ENCODE measurements around the gene SORCS1. TPM values are rescaled to one million over a fixed set of nuclear protein-coding genes. Genes with fewer than 3 reads are reported as not detected.

The SORCS1 gene
- total and polyA plus RNA-seq, 2 experiments from 2014 or later, result 1.1 to 4.6 TPM

DNA sequence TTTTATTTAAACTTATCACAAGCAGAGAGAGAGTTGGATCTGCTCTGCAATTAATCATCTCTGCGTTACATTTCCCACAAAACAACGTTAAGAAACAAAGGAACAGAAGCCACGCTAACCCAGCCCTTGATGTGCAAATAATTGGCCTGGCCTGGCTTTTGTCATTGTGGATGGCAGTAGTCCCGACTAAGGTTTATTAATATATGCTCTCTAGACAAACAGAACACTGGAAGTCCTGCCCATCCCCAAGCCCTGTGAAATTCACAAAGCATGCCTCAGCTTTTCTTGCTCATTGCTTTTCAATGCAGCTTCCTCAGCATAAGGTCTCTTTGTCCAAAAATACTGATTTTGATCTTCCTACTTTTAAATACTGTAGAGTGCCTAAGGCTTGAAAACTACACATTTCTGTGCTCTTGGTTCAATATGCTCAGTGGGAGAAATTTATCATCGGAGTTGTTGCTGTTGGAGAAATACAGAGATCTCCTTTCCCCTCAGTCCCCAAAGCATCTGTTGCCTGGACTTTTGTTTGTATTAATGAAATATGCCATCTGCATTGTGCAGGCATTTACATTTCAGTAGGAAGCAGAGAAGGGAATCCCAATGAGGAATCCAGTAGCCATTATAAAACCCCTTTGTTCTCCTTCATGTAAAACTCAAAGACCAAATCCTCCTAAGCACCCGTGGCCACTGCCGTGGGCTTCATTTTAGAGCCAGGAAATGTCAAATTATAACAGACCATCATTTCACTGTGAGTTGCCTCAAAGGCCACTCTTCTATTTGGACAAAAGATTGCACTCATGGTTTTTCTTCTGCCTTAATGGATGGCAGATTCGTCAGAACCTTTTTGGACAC lies 61.1 kb downstream of the SORCS1 start:
- H2AFZ ChIP-seq, result no peak overlapping the region
- H3K27me3 ChIP-seq, result no peaks in the 10 kb centered on the region
- H3K9me2 ChIP-seq (replicated peaks; ENCODE audit: insufficient read depth), result no peaks in the 10 kb centered on the region
- no peak overlapping the region for H3K4me3 ChIP-seq
- no peaks in the 10 kb centered on the region for H3K4me1 ChIP-seq (ENCODE audit: insufficient read depth)
- TF ChIP-seq CTCF (IDR thresholded peaks at IDR 0.05; ENCODE audit: poor library complexity), result no peak
- TF ChIP-seq EZH2phosphoT487 (IDR thresholded peaks at IDR 0.05; ENCODE audit: low read depth, severe bottlenecking, unreplicated experiment), result no peak
- no peak for TF ChIP-seq EZH2 (IDR thresholded peaks at IDR 0.05; ENCODE audit: borderline replicate concordance)
- no peaks in the 10 kb centered on the region for H4K20me1 ChIP-seq (ENCODE audit: insufficient read depth, poor library complexity, severe bottlenecking)
- H3K27ac ChIP-seq, result no peak overlapping the region
- WGBS (ENCODE audit: low lambda C conversion rate, missing lambda C conversion rate), result 50% methylated on average over 8 of the region's 8 CpGs
- no peaks in the 10 kb centered on the region for H3K9me3 ChIP-seq (ENCODE audit: low read depth)
- DNase-seq (ENCODE audit: low spot score), result no peak
- no peak overlapping the region for H3K4me2 ChIP-seq
- H3K79me2 ChIP-seq, result no peaks in the 10 kb centered on the region
- H3K36me3 ChIP-seq (replicated peaks; ENCODE audit: insufficient read depth, low read depth), result no peaks in the 10 kb centered on the region

DNA sequence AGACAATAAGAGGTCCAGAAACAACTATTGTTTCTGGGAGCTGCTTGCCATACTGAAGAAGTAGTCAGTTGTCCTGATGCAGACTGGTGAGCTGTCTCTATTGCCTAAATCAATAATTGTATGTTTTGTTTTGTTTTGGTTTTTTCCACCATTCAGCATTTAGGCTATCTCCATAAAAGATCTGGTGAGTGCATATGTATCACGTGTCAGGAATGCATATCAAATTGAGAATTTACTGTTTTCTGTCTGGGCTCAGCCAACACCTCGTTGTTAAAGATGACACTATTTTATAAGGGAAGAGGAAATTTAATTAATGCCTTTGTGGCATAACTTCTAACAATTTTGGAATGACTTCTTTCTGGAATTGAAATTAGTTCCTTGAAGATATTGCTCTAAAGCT lies 66.2 kb downstream of the SORCS1 start:
- Histone ChIP-seq H3K27ac (no peak overlapping the region), H2AFZ (no peak overlapping the region), H3K4me3 (no peak overlapping the region), H3K4me1 (ENCODE audit: insufficient read depth) (no peaks in the 10 kb centered on the region), H3K4me2 (no peak overlapping the region), H3K9me3 (ENCODE audit: low read depth) (no peaks in the 10 kb centered on the region), H3K36me3 (replicated peaks; ENCODE audit: insufficient read depth, low read depth) (no peaks in the 10 kb centered on the region), H3K9me2 (replicated peaks; ENCODE audit: insufficient read depth) (no peaks in the 10 kb centered on the region), H3K27me3 (no peaks in the 10 kb centered on the region), H4K20me1 (ENCODE audit: insufficient read depth, poor library complexity, severe bottlenecking) (no peaks in the 10 kb centered on the region), H3K79me2 (no peaks in the 10 kb centered on the region)
- TF ChIP-seq EZH2phosphoT487 (IDR thresholded peaks at IDR 0.05; ENCODE audit: low read depth, severe bottlenecking, unreplicated experiment) (no peak), CTCF (IDR thresholded peaks at IDR 0.05; ENCODE audit: poor library complexity) (no peak), EZH2 (IDR thresholded peaks at IDR 0.05; ENCODE audit: borderline replicate concordance) (no peak)
- WGBS (ENCODE audit: low lambda C conversion rate, missing lambda C conversion rate), result 78% methylated on average over 2 of the region's 2 CpGs
- DNase-seq (ENCODE audit: low spot score), result no peak

DNA sequence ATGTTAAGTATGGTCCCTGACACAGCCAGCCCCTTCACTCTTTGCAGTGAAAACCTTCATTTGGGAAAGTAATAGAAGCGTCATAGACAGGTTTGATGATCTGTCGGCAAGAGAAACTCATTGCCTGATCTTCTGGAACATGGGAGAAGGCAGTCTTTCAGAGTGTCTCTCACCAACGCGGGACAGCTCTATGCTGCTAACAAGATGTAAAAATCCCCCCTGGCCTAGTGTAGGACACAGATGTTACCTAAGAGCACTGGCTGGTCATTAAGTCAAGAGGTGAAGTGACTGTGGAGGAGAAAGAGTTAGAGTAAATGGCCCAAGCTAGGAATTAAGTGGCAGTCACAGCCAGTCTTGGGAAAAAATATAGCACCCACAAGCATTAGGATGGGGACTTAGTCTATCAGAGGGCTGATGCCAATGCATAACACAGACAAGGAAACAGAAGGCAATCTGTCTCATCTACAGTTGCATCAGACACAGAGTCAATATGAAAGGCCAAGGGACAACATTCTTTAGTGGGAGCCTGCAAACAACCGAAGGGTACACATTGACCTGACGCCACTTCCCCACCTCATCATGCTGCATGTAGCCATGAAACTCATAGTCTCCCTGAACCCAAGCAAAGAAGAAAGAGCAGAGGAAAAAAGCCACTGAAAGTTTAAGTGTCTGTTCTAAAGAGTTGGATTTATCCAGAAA lies 69.5 kb downstream of the SORCS1 start:
- 84% methylated on average over 6 of the region's 6 CpGs for WGBS (ENCODE audit: low lambda C conversion rate, missing lambda C conversion rate)
- no peak overlapping the region for H3K4me2 ChIP-seq
- no peaks in the 10 kb centered on the region for H3K9me2 ChIP-seq (replicated peaks; ENCODE audit: insufficient read depth)
- no peaks in the 10 kb centered on the region for H3K36me3 ChIP-seq (replicated peaks; ENCODE audit: insufficient read depth, low read depth)
- no peaks in the 10 kb centered on the region for H3K79me2 ChIP-seq
- TF ChIP-seq EZH2phosphoT487 (IDR thresholded peaks at IDR 0.05; ENCODE audit: low read depth, severe bottlenecking, unreplicated experiment) (no peak), CTCF (IDR thresholded peaks at IDR 0.05; ENCODE audit: poor library complexity) (no peak), EZH2 (IDR thresholded peaks at IDR 0.05; ENCODE audit: borderline replicate concordance) (no peak)
- H3K9me3 ChIP-seq (ENCODE audit: low read depth), result no peaks in the 10 kb centered on the region
- peak overlapping the region; percentile 43 for H3K27ac ChIP-seq
- H3K4me3 ChIP-seq, result no peak overlapping the region
- DNase-seq (ENCODE audit: low spot score), result peak; percentile 33
- H3K4me1 ChIP-seq (ENCODE audit: insufficient read depth), result no peaks in the 10 kb centered on the region
- H2AFZ ChIP-seq, result no peak overlapping the region
- no peaks in the 10 kb centered on the region for H3K27me3 ChIP-seq
- no peaks in the 10 kb centered on the region for H4K20me1 ChIP-seq (ENCODE audit: insufficient read depth, poor library complexity, severe bottlenecking)
